ENCODE results near the gene H1-8. TPM values are rescaled to one million over a fixed set of nuclear protein-coding genes. Genes with fewer than 3 reads are reported as not detected.
"Not testable (repeated sequence)": the region's sequence is repeated elsewhere in the genome, so short reads cannot be mapped to it uniquely, and the experiment has no call there.

The H1-8 gene, protein sequence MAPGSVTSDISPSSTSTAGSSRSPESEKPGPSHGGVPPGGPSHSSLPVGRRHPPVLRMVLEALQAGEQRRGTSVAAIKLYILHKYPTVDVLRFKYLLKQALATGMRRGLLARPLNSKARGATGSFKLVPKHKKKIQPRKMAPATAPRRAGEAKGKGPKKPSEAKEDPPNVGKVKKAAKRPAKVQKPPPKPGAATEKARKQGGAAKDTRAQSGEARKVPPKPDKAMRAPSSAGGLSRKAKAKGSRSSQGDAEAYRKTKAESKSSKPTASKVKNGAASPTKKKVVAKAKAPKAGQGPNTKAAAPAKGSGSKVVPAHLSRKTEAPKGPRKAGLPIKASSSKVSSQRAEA
- polyA plus RNA-seq (2012; ENCODE audit: insufficient read depth, insufficient read length) = not detected

DNA sequence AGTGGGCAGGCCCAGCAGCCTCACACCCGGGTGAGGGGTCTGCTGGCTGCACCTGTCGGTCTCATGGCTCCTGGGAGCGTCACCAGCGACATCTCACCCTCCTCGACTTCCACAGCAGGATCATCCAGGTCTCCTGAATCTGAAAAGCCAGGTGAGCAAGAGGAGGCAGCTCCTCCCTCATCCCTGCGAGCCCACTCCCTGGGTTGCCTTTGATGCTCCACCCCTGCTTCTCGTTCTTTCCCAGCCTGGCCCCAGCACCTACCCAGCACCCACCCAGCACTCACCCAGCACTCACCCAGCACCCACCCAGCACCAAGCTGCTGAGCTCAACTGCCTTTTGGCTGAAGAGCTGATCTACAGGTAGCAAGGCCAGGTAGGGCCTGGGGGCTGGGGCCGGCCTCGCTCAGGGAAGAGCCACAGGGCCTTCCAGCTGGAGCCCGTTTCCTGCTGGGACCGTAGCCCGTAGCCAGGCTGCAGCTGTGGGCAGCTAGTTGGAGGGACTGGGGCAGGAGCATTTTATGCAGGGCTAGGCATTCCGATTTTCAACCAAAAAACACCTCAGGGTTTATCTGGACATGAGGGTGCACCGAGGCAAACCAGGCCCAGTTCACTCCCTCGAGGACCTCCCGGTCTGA lies at the start of gene H1-8:
Gene H1-8, plus strand, starts transcription at position 20 of the 635 bp plus-strand sequence. Its CDS starts 44 bp downstream, at position 64.
- H3K4me3 ChIP-seq (ENCODE audit: low read length) = no peak within 1 kb of the TSS
- no peak for DNase-seq (ENCODE audit: low read depth, low spot score)

DNA sequence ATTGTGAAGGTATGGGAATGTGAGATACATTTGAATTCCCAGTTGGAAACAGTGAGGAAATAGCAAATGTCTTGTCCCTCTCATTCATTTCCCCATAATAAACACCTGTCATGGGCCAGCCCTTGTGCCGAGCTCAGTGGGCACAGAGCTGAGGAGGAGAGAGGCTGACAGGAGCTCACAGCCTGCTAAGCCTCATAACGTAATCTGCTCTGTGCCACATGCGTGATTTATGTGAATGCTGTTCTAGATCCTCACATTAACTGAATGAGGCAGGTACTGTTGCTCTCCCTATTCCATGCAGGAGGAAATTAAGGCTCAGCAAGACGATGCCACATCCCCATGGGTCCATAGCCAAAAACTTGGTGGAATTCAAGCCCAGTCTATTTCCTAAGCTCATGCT lies 49.8 kb upstream of the H1-8 start:
- DNase-seq (ENCODE audit: low read depth, low spot score) = no peak
- H3K4me3 ChIP-seq (ENCODE audit: low read length) = no peak overlapping the region

DNA sequence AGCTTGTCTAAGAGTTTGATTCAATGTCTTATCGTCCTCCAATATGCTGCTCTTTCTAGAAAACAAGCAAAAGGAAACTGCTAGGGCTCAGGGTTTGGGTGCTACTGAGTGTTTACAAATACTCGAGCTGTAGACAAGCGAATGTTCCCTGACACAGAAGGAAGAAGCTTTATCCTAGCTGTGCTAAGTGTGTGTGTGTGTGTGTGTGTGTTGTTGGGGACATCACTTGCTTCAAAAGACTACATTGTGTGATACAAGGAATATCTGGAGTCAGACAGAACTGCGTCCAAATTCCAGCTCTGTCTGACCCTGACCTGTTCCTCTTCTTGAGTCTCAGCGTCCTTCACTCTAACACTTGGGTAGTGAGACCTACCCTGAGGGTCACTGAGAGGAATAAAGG lies 48.5 kb upstream of the H1-8 start:
- not testable (repeated sequence) for H3K4me3 ChIP-seq (ENCODE audit: low read length)

DNA sequence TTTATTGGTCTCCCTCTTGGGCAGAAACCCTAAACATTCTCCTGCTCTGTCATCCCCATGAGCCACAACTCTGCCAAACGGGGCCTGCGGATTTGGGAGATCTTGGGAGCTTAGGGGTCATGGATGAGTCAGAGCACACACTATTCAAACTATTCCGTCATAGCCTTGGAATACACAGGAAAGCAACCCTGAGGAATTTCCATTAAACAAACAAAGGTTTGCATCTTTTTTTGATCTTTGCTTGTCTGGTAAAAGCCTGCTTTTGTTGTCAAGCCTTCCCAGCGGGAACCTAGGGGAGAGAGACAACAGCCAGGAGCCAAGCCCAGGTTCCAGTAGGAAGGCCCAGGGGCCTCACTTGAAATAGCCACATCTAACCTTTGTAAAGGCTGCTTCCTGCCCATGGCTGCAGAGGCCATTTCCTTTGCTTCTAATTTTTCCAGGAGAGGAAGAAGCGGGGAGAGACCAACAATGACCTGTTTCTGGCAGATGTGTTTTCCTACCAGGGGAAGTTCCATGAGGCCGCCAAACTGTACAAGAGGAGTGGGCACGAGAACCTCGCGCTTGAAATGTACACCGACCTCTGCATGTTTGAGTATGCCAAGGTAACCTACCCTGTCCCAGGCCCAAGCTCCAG lies 47.9 kb upstream of the H1-8 start:
- not testable (repeated sequence) for DNase-seq (ENCODE audit: low read depth, low spot score); H3K4me3 ChIP-seq (ENCODE audit: low read length)

More for the DNA sequence above, 48.5 kb upstream of the H1-8 start:
- not testable (repeated sequence) for DNase-seq (ENCODE audit: low read depth, low spot score)

DNA sequence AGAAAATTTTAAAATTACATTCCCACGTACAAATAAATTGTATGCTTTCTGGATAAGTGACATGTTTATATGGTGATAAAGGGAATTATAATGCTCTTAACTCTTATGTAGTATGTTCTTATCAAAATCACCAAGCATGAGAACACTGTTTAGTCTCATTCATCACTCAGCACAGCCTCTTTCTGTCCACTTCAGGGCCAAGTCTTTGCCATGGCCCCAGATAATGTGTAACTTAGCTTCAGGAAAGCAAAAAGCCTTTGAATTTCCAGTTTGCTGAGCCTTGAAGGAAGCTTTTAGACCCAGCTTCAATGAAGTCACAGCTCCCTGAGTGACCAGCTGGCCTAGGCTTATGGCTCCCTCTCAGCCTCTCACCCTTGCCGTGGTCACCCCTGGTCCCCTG lies 45.1 kb upstream of the H1-8 start:
- not testable (repeated sequence) for H3K4me3 ChIP-seq (ENCODE audit: low read length); DNase-seq (ENCODE audit: low read depth, low spot score)

DNA sequence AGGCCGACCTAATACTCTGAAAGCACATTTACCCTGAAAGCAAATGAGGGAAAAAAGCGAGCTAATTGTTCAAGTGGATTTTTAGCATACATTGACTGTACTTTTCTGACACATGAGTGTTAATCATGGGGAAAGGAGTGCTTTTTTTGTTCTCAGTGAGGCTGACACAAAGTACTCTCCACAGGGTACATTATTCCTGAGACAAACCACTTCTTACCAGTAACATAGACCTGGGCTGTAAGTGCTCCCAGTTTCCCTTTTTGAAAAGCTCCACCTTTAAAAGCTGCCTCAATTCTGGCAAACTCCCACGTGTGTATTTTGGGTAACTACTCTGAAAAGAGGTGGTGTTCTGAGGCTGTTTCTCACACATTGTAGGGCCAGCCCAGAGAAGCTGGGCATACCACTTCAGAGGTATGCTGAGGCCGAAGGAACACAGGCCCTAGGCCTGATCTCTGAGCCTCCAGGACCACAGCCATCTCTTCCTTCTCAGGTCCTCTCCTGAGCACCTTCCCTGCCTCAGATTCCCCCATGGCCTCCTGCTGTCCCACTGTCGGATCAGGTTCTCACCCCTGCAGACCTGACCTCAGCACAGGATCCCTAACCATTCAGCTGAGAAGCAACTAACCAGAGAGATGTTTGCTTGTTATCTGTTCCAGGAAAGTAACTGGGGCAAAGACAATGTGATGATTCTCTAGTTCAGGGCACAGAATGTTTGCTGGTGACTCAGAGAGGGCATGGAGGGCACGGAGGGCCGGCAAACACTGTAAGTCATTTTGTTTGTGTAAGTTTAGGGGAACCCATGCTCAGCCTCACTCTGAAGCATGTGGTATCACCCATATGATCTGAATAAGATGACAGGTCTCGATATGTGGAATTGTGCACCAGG lies 44.1 kb upstream of the H1-8 start:
- not testable (repeated sequence) for DNase-seq (ENCODE audit: low read depth, low spot score)

DNA sequence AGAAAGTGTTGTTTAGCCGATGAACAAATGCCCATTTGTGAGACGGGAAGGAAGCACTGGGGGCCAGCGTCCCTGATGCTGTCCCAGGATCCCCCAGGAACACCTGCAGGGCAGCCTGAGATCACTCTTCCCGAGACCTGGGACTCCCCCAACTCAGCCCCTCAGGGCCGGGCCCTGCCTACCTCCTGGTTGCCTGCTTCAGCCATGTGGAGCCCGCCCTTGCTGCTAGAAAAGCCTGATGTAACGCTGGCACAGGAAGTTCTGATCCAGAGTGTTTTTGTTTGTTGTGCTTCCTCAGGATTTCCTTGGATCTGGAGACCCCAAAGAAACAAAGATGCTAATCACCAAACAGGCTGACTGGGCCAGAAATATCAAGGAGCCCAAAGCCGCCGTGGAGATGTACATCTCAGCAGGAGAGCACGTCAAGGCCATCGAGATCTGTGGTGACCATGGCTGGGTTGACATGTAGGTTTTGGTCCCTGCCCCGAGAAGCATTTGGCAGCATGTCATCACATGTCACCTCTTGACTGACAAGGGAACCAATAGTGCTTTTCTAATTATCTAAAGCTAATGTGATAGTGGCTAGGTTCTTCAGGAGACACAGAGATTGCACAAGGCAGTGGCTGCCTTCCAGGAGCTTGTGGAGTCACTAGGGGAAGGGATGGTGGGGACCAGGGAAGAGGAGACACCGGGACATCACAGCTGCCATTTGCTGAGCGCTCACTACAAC lies 43.2 kb upstream of the H1-8 start:
- H3K4me3 ChIP-seq (ENCODE audit: low read length); DNase-seq (ENCODE audit: low read depth, low spot score): not testable (repeated sequence)

More for the DNA sequence above, 44.1 kb upstream of the H1-8 start:
- not testable (repeated sequence) for H3K4me3 ChIP-seq (ENCODE audit: low read length)

DNA sequence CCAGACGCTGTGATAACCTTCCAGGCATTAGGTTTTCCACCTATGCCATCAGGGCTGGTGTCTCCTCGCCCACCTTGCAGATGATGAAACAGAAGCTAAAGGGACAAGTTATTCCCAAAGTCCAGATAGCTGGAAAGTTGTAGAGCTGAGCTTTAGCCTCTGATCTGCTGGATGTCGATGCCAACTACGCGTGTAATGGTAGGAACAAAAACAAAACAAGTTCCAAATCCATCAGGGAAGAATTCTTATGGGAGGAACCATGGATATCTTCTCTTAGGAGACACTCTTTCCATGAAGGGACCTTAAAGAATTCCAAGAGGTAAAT lies 42.7 kb upstream of the H1-8 start:
- DNase-seq (ENCODE audit: low read depth, low spot score) = no peak
- H3K4me3 ChIP-seq (ENCODE audit: low read length) = no peak overlapping the region

DNA sequence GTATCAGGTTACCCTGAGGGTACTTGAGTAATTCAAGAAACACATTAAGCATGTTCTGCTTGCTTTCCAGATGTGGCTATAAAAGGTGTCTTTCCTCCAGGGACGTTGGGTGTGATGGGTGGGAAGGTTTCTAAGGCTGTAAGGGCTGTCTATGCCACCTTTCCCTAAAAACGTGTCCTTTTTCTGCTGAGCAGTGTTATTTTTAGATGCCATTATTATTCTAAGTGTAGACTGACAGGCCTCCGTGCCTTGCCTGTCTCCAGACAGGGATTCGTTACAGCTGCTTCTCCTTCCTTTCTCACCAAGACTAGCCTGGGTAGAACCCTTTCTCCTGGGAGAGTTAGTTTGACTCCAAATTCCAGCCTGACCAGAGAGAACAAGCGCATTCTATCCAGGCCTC lies 41.3 kb upstream of the H1-8 start:
- no peak for DNase-seq (ENCODE audit: low read depth, low spot score)

DNA sequence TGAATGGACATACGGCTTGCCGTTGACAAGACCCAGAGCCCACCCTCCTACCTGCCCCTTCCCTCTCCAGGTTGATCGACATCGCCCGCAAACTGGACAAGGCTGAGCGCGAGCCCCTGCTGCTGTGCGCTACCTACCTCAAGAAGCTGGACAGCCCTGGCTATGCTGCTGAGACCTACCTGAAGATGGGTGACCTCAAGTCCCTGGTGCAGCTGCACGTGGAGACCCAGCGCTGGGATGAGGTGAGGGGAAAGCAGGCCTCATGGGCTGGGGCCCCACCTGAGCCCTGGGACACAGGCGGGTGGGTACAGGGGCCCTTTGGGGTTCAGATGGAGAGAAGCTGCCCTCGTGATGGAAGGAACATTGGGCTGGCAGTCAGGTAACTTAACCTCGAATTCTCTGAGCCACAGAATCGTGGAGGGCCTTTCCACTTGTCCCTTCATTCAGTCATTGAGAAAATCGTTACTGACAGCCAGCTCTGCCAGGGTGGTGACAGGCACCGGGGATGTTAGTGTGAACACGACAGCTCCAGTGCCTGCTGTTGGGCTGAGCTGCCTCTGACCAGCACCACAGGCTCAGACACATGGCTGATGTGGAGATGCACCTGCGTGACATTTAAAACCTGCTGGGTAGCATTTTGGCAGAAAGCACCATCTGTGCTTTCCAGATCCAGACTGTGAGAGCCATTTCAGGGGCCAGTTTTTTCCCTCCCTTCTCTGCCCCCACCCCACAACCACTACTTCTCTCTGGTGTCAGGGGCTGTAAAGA lies 40.1 kb upstream of the H1-8 start:
- no peak for DNase-seq (ENCODE audit: low read depth, low spot score)
- no peak overlapping the region for H3K4me3 ChIP-seq (ENCODE audit: low read length)

More for the DNA sequence above, 41.3 kb upstream of the H1-8 start:
- H3K4me3 ChIP-seq (ENCODE audit: low read length) = no peak overlapping the region

DNA sequence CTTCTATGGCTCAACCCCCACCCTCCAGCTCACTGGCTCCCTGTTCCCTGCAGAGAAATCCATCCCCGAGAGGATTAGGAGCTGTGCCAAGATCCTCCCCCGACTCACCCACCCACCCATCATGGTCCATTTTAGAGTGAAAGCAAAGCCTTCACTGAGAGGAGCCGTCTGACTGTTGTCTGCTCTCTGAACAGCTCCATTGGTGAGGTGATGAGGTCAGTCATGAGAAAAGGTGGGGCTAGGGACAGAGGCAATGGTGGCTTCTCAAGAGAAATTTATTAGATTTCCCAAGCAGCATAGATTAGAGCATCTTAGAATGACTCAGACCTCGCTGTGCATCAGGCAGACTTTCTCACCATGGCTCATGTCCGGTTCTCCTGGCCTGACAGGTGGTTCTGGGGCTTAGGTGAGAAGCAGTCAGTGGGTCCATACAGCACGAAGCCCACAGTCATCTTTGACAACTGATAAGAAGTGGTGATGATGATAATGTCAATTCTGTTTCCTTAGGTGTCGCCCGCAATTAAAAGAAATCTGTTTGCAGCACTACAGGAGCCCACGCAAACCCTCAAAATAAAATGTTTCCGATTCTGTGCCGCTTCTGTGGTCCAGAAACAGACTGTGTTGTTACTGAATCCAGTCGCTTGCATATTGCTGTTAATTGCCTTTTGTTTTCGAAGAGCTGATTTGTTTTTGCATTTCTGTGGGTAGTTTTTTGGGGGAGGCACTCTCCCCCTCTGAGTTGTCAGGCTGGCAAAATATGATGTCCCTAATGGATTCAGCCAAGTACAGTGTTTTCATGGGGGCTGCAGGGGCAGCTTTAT lies 39.3 kb upstream of the H1-8 start:
- DNase-seq (ENCODE audit: low read depth, low spot score) = no peak
- H3K4me3 ChIP-seq (ENCODE audit: low read length) = no peak overlapping the region

DNA sequence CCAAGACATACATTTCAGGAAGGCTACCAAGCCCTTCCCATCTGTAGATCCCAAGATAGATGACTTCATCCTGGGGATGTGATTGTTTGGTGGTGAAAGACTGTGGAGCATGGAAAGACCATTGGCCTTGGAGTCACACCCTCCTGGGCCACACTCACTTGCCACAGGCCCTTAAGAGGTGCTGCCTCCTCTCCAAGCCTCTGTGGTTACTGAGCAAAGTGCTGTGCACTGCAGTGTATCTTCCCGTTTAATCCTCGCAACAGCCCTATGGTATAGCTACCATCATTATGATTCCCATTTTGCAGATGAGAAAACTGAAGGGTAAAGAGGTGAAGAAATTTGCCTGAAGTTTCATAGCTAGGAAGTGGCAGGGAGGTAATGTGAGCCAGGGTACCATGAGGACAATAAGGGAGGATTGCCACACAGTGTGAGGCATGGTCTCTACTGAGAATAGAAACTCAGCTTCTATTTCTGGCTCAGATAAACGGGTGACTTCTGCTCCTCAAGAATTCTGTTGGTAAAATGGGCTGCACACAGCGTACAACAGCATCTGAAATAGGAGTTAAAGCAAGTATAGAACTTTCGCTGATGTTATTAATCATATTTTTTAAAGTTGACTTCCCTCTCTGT lies 38.4 kb upstream of the H1-8 start:
- no peak for DNase-seq (ENCODE audit: low read depth, low spot score)
- H3K4me3 ChIP-seq (ENCODE audit: low read length) = no peak overlapping the region

DNA sequence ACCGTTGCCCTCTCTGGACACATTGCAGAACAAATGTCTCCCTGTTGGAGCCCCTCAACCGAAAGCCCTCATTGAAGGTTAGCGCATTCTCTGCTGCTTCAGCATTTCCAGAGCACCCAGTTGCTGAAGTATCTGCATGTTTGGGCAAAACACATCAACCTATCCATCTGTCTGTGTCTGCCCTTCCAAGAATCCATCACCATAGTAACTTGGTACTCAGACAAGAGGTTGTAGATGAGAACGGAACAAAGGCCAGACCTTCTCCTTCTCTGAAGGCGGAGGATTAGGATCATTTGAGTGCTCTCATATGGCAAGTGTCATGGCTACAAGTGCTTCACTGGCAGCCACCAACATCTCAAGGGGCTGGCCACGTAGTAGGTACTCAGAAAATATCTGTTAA lies 37.6 kb upstream of the H1-8 start:
- no peak for DNase-seq (ENCODE audit: low read depth, low spot score)
- H3K4me3 ChIP-seq (ENCODE audit: low read length) = no peak overlapping the region

DNA sequence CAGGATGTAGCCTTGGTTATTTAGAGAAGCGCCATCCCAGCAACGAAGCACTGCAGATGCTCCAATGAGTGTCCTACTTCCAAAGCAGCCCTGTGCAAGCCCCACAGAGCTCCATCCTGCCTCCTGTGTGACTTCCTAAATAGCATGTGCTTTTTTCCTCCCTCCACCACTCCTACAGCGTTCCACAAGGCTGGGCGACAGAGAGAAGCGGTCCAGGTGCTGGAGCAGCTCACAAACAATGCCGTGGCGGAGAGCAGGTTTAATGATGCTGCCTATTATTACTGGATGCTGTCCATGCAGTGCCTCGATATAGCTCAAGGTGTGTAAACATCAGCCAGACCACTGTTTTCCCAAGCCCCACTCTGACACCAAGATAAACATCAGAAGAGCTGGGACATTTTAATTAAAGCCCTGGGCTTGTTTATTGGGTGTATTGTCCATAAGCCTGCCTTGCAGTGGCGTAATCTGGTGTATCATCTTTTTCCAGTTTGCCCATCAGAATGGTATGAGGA lies 36.7 kb upstream of the H1-8 start:
- no peak for DNase-seq (ENCODE audit: low read depth, low spot score)

DNA sequence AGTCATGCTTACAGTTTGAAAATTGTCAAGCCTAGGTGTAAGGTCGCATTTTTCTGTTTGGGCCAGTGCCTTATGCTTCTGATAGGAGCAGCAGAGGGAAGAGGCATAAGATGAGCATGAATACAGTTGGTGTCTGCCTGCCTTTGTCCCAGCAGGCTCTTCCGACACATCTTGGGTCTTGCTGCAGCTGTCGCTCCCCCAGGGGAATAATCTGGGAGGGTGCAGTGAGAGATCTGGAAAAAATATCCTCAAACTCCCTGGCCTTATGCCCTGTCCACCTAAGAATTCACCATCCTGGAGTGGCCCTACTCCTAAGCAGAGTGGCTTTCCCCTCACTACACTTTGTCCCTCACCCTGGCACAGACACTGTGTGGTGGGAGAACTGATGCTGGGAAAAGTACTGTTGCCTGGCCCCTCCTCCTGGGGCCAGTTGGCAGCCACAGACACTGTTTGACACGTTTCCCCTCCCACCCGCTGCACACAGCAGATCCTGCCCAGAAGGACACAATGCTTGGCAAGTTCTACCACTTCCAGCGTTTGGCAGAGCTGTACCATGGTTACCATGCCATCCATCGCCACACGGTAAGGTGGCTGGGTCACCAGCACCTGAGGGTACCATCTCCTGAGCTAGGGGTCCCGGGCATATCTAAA lies 35.7 kb upstream of the H1-8 start:
- no peak for DNase-seq (ENCODE audit: low read depth, low spot score)
- no peak overlapping the region for H3K4me3 ChIP-seq (ENCODE audit: low read length)

More for the DNA sequence above, 36.7 kb upstream of the H1-8 start:
- H3K4me3 ChIP-seq (ENCODE audit: low read length) = no peak overlapping the region

DNA sequence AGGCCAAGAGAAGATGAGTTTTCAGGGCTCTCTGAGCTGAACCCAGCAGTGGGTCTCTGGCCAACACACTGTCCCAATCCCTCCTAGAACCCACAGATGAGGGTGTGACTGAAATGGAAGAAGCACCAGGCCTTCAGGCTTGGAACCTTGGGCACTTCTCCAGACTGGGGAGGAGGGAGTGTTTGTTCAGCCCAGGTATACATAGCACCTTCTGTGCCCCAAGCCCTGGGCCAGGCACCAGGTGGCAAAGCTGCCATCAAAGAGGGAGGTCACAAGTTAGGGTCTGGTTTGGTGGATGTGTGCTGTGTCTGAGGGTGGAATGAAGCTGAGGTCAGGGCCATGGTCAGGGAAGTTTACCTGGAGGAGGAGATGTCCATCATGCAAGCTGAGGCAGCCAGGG lies 30.4 kb upstream of the H1-8 start:
- H3K4me3 ChIP-seq (ENCODE audit: low read length) = no peak overlapping the region
- DNase-seq (ENCODE audit: low read depth, low spot score) = no peak

All from Jurkat, Clone E6-1 (cell line).